Activated naive CD4-positive, alpha-beta T cell treated with anti-CD3 and anti-CD28 coated beads, Interleukin-2, amount 50 U/mL, for 24 hours (primary cell): ENCODE results near the gene MARVELD2.
"Not testable (repeated sequence)": the region's sequence is repeated elsewhere in the genome, so short reads cannot be mapped to it uniquely, and the experiment has no call there.

Experiments
- H3K27ac Mint-ChIP-seq: one replicate; pipeline ENCODE4 v1.8.0; 2021; ENCODE audit warnings: mild to moderate bottlenecking, mixed read lengths
- H3K27me3 Mint-ChIP-seq: one replicate; pipeline ENCODE4 v1.8.0; 2021; ENCODE audit warnings: mixed read lengths
- H3K36me3 Mint-ChIP-seq: one replicate; pipeline ENCODE4 v1.8.0; 2021; ENCODE audit warnings: mixed read lengths
- H3K4me1 Mint-ChIP-seq: one replicate; pipeline ENCODE4 v1.8.0; 2021; ENCODE audit warnings: mixed read lengths
- H3K4me3 Mint-ChIP-seq: one replicate; pipeline ENCODE4 v1.8.0; 2021; ENCODE audit warnings: mild to moderate bottlenecking, mixed read lengths
- H3K9me3 Mint-ChIP-seq: one replicate; pipeline ENCODE4 v1.8.0; 2021; ENCODE audit warnings: mixed read lengths

MARVELD2 gene

GRCh38 chr5:69414885-69415583 is at the start of gene MARVELD2:
Gene MARVELD2 (plus strand): TSS chr5:69415116. CDS start chr5:69419386, 4,270 bp downstream.
- peaks cover 16% of the 10 kb centered on the region for H3K36me3 Mint-ChIP-seq
- no peaks in the 10 kb centered on the region for H3K9me3 Mint-ChIP-seq
- H3K4me1 Mint-ChIP-seq: peaks cover 16% of the 10 kb centered on the region
- H3K27ac Mint-ChIP-seq: peak within 1 kb of the TSS; percentile 43
- H3K27me3 Mint-ChIP-seq: no peaks in the 10 kb centered on the region
- H3K4me3 Mint-ChIP-seq: peak within 1 kb of the TSS; percentile 80

GRCh38 chr5:69367697-69368279 is 47.1 kb upstream of the MARVELD2 start:
- H3K36me3 Mint-ChIP-seq: peaks cover 14% of the 10 kb centered on the region
- peaks cover 62% of the 10 kb centered on the region for H3K4me1 Mint-ChIP-seq
- peak overlapping the region; percentile 93 for H3K4me3 Mint-ChIP-seq
- peak overlapping the region; percentile 99 for H3K27ac Mint-ChIP-seq
- H3K27me3 Mint-ChIP-seq: no peaks in the 10 kb centered on the region
- no peaks in the 10 kb centered on the region for H3K9me3 Mint-ChIP-seq

GRCh38 chr5:69368458-69369339 is 46.2 kb upstream of the MARVELD2 start:
- Mint-ChIP-seq H3K4me1 (peaks cover 59% of the 10 kb centered on the region), H3K36me3 (peaks cover 12% of the 10 kb centered on the region), H3K9me3 (no peaks in the 10 kb centered on the region), H3K27me3 (no peaks in the 10 kb centered on the region), H3K27ac (peak overlapping the region; percentile 99), H3K4me3 (peak overlapping the region; percentile 93)

GRCh38 chr5:69369340-69370121 is 45.4 kb upstream of the MARVELD2 start, which contains the start of the genes AK6, RAD17 and TAF9:
Gene AK6 (minus strand): TSS chr5:69369520. CDS start chr5:69369490, 30 bp downstream.
Gene RAD17 (plus strand): TSS chr5:69369818. CDS start chr5:69372209, 2,391 bp downstream.
Gene TAF9 (minus strand): TSS chr5:69369520. CDS start chr5:69365737, 3,783 bp downstream.
- peaks cover 8% of the 10 kb centered on the region for H3K36me3 Mint-ChIP-seq
- no peaks in the 10 kb centered on the region for H3K27me3 Mint-ChIP-seq
- peak within 1 kb of the TSS; percentile 99 for H3K27ac Mint-ChIP-seq
- H3K9me3 Mint-ChIP-seq: no peaks in the 10 kb centered on the region
- H3K4me1 Mint-ChIP-seq: peaks cover 54% of the 10 kb centered on the region
- peak within 1 kb of the TSS; percentile 93 for H3K4me3 Mint-ChIP-seq

- H3K36me3 Mint-ChIP-seq, H3K9me3 Mint-ChIP-seq, H3K27me3 Mint-ChIP-seq: not testable (repeated sequence)
- peak overlapping the region; percentile 93 for H3K4me3 Mint-ChIP-seq
- peaks cover 46% of the 10 kb centered on the region for H3K4me1 Mint-ChIP-seq
- peak overlapping the region; percentile 99 for H3K27ac Mint-ChIP-seq
These were observed 44.6 kb upstream of the MARVELD2 start for GRCh38 chr5:69370335-69370734.

GRCh38 chr5:69372394-69372793 is 42.5 kb upstream of the MARVELD2 start:
- Mint-ChIP-seq H3K36me3 (peaks cover 4% of the 10 kb centered on the region), H3K4me1 (peaks cover 29% of the 10 kb centered on the region), H3K27me3 (no peaks in the 10 kb centered on the region), H3K4me3 (no peak overlapping the region), H3K9me3 (no peaks in the 10 kb centered on the region), H3K27ac (peak overlapping the region; percentile 46)

- Mint-ChIP-seq H3K4me3 (no peak overlapping the region), H3K9me3 (no peaks in the 10 kb centered on the region), H3K27ac (no peak overlapping the region), H3K27me3 (no peaks in the 10 kb centered on the region), H3K36me3 (peaks cover 4% of the 10 kb centered on the region), H3K4me1 (peaks cover 20% of the 10 kb centered on the region)
These were observed 39.9 kb upstream of the MARVELD2 start for GRCh38 chr5:69374911-69375446.

- Mint-ChIP-seq H3K9me3 (no peaks in the 10 kb centered on the region), H3K27ac (no peak overlapping the region), H3K4me3 (no peak overlapping the region), H3K4me1 (no peaks in the 10 kb centered on the region), H3K36me3 (peaks cover 4% of the 10 kb centered on the region), H3K27me3 (no peaks in the 10 kb centered on the region)
These were observed 36.5 kb upstream of the MARVELD2 start for GRCh38 chr5:69378376-69378775.

GRCh38 chr5:69404659-69405330 is 10.1 kb upstream of the MARVELD2 start:
- Mint-ChIP-seq H3K27ac (no peak overlapping the region), H3K4me1 (no peaks in the 10 kb centered on the region), H3K27me3 (no peaks in the 10 kb centered on the region), H3K36me3 (peaks cover 26% of the 10 kb centered on the region), H3K4me3 (no peak overlapping the region), H3K9me3 (peaks cover 4% of the 10 kb centered on the region)

- H3K4me3 Mint-ChIP-seq: peak overlapping the region; percentile 68
- peaks cover 16% of the 10 kb centered on the region for H3K4me1 Mint-ChIP-seq
- H3K9me3 Mint-ChIP-seq: no peaks in the 10 kb centered on the region
- H3K27ac Mint-ChIP-seq: no peak overlapping the region
- no peaks in the 10 kb centered on the region for H3K27me3 Mint-ChIP-seq
- H3K36me3 Mint-ChIP-seq: peaks cover 13% of the 10 kb centered on the region
These were observed 655 bp downstream of the MARVELD2 start for GRCh38 chr5:69415584-69415958.

GRCh38 chr5:69416180-69416579 is 1.3 kb downstream of the MARVELD2 start:
- peaks cover 16% of the 10 kb centered on the region for H3K4me1 Mint-ChIP-seq
- no peaks in the 10 kb centered on the region for H3K9me3 Mint-ChIP-seq
- peaks cover 13% of the 10 kb centered on the region for H3K36me3 Mint-ChIP-seq
- H3K27ac Mint-ChIP-seq: no peak overlapping the region
- H3K27me3 Mint-ChIP-seq: no peaks in the 10 kb centered on the region
- H3K4me3 Mint-ChIP-seq: peak overlapping the region; percentile 68

GRCh38 chr5:69416699-69417098 is 1.8 kb downstream of the MARVELD2 start:
- H3K27me3 Mint-ChIP-seq: no peaks in the 10 kb centered on the region
- H3K27ac Mint-ChIP-seq: no peak overlapping the region
- H3K36me3 Mint-ChIP-seq: peaks cover 9% of the 10 kb centered on the region
- H3K4me3 Mint-ChIP-seq: no peak overlapping the region
- peaks cover 16% of the 10 kb centered on the region for H3K4me1 Mint-ChIP-seq
- no peaks in the 10 kb centered on the region for H3K9me3 Mint-ChIP-seq

GRCh38 chr5:69418554-69418953 is 3.6 kb downstream of the MARVELD2 start:
- Mint-ChIP-seq H3K27ac (no peak overlapping the region), H3K36me3 (peaks cover 14% of the 10 kb centered on the region), H3K4me1 (peaks cover 16% of the 10 kb centered on the region), H3K4me3 (no peak overlapping the region), H3K9me3 (no peaks in the 10 kb centered on the region), H3K27me3 (no peaks in the 10 kb centered on the region)
